PC-9 (cell line): ENCODE measurements around the gene TNFRSF14.

ENCODE experiments used
- EZH2 ChIP-seq: fragments of 200-600 bp; sonication (generic); IDR thresholded peaks from 2 replicates; pipeline ENCODE4 v1.8.0; 2017; ENCODE audit warnings: antibody characterized with exemption, low read depth
- TF ChIP-seq, protein P1 (sequence below): fragments of 200-600 bp; sonication (generic); conservative IDR thresholded peaks from 2 replicates; pipeline ENCODE4 v1.6.1; 2017; ENCODE audit warnings: mixed run types, antibody characterized with exemption, mild to moderate bottlenecking, moderate library complexity

DNA sequence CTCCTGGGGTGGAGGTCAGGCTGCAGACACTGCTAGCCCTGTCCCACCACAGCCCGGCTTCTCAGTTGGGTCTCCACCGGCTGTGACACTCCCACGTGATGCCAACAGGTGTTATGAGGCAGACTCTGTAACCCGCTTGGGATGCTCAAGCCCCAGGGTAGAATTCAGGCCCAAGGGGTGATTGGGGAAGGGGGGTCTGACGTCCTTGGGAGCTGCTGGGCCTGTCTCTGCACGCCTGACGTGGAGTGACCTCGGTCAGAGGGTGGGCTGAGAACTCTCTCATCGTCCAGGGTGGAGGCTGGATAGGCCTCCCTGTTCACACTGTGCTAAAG is 18.4 kb upstream of the TNFRSF14 start:
- no peak for TF ChIP-seq EZH2
- TF ChIP-seq, protein P1, sequence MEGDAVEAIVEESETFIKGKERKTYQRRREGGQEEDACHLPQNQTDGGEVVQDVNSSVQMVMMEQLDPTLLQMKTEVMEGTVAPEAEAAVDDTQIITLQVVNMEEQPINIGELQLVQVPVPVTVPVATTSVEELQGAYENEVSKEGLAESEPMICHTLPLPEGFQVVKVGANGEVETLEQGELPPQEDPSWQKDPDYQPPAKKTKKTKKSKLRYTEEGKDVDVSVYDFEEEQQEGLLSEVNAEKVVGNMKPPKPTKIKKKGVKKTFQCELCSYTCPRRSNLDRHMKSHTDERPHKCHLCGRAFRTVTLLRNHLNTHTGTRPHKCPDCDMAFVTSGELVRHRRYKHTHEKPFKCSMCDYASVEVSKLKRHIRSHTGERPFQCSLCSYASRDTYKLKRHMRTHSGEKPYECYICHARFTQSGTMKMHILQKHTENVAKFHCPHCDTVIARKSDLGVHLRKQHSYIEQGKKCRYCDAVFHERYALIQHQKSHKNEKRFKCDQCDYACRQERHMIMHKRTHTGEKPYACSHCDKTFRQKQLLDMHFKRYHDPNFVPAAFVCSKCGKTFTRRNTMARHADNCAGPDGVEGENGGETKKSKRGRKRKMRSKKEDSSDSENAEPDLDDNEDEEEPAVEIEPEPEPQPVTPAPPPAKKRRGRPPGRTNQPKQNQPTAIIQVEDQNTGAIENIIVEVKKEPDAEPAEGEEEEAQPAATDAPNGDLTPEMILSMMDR, result no peak
